BLaER1 (cell line): Measurements from ENCODE around the gene COL6A1.

ENCODE experiments used
- H3K27ac ChIP-seq: shearing (Covaris generic); formaldehyde crosslinking; 2 replicates; pipeline ENCODE4 v1.8.1; 2022
- H3K27me3 ChIP-seq: shearing (Covaris generic); formaldehyde crosslinking; 2 replicates; pipeline ENCODE4 v1.8.1; 2022
- H3K36me3 ChIP-seq: shearing (Covaris generic); formaldehyde crosslinking; 2 replicates; pipeline ENCODE4 v1.8.1; 2022
- H3K4me1 ChIP-seq: shearing (Covaris generic); formaldehyde crosslinking; 2 replicates; pipeline ENCODE4 v1.8.1; 2022
- H3K4me2 ChIP-seq: shearing (Covaris generic); formaldehyde crosslinking; 2 replicates; pipeline ENCODE4 v1.8.1; 2022
- H3K4me3 ChIP-seq: shearing (Covaris generic); formaldehyde crosslinking; 2 replicates; pipeline ENCODE4 v1.8.1; 2022
- H3K9ac ChIP-seq: shearing (Covaris generic); formaldehyde crosslinking; 2 replicates; pipeline ENCODE4 v1.8.1; 2022
- H3K9me3 ChIP-seq: shearing (Covaris generic); formaldehyde crosslinking; 2 replicates; pipeline ENCODE4 v1.8.1; 2022
- H4K20me1 ChIP-seq: shearing (Covaris generic); formaldehyde crosslinking; 2 replicates; pipeline ENCODE4 v1.8.1; 2022
- Cebpa-rat ChIP-seq: shearing (Covaris generic); IDR thresholded peaks from 2 replicates; pipeline ENCODE4 v1.8.1; 2022

The COL6A1 gene

DNA sequence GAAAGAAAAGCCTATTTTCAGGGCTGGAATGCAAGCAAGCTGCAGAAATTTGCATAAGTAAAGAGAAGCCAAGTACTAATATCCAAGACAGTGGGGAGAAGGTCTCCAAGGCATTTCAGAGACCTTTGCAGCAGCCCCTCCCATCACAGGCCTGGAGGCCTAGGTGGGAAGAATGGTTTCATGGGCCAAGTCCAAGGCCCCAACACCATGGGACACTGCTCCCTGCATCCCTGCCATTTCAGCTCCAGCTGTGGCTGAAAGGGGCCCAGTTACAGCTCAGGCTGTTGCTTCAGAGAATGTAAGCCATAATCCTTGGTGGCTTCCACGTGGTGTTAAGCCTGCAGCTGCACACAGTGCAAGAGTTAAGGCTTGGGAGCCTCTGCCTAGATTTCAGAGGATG is 16.9 kb upstream of the COL6A1 start:
- Histone ChIP-seq H3K9ac (no peak overlapping the region), H3K4me2 (peak overlapping the region; percentile 80; the same call in 1 of the 2 replicates), H4K20me1 (no peaks in the 10 kb centered on the region), H3K27me3 (no peaks in the 10 kb centered on the region), H3K36me3 (peaks cover 14% of the 10 kb centered on the region; the same call in 1 of the 2 replicates), H3K4me1 (peaks cover 47% of the 10 kb centered on the region), H3K27ac (peak overlapping the region; percentile 77), H3K4me3 (peak overlapping the region; percentile 41; the same call in 1 of the 2 replicates), H3K9me3 (peaks cover 50% of the 10 kb centered on the region)
- TF ChIP-seq Cebpa-rat, result no peak

DNA sequence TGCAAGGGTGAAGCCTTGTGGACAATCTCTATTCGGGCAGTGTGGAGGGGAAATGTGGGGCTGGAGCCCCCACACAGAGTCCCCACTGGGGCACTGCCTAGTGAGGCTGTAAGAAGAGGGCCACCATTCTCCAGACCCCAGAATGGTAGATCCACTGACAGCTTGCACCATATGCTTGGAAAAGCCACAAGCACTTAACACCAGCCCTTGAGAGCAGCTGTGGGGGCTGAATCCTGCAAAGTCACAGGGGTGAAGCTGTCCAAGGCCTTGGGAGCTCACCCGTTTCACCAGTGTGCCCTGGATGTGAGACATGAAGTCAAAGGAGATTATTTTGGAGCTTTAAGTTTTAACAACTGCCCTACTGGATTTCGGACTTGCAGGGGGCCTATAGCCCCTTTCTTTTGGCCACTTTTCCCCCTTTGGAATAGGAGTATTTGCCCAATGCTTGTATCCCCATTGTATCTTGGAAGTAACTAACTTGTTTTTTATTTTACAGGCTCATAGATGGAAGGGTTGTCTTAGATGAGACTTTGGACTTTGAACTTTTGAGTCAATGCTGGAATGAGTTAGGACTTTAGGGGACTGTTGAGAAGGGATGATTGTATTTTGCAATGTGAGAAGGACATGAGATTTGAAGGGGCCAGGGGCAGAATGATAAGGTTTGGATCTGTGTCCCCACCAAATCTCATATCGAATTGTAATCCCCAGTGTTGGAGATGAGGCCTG is 16.3 kb upstream of the COL6A1 start:
- Histone ChIP-seq H3K27ac (no peak overlapping the region), H3K4me3 (peak overlapping the region; percentile 41; the same call in 1 of the 2 replicates), H3K36me3 (peaks cover 14% of the 10 kb centered on the region; the same call in 1 of the 2 replicates), H3K9ac (no peak overlapping the region), H3K27me3 (no peaks in the 10 kb centered on the region), H3K4me2 (no peak overlapping the region), H4K20me1 (no peaks in the 10 kb centered on the region), H3K4me1 (peaks cover 44% of the 10 kb centered on the region), H3K9me3 (peaks cover 44% of the 10 kb centered on the region)
- TF ChIP-seq Cebpa-rat, result no peak

DNA sequence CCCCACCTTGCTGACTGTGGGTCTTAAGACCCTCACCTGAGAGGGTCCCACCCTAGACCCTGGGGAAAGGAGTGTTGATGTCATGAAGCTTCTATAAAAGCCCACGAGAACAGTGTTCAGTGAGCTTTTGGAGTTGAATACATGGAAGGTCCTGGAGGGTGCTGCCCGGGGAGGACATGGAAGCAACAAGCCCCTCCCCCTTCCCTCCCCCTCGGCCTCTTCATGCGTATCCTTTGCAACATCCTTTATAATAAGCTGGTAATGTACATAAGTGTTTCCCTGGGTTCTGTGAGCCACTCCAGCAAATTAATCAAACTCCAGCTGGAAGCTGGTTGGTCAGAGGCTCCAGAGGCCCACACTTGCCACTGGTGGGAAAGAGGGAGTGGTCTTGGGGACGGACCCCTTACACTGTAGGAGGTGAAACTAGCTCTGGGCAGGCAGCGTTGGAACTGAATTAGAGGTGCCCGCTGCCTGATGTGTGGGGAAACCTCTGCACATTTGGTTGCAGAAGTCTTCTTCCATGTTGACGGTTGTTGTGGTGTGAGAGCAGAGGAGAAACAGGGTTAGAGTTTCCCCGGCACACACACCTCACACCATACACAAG is 14.7 kb upstream of the COL6A1 start:
- Histone ChIP-seq H3K36me3 (peaks cover 8% of the 10 kb centered on the region; the same call in 1 of the 2 replicates), H3K4me2 (peak overlapping the region; percentile 26; the same call in 1 of the 2 replicates), H3K4me1 (peaks cover 54% of the 10 kb centered on the region), H3K9me3 (peaks cover 27% of the 10 kb centered on the region), H4K20me1 (no peaks in the 10 kb centered on the region), H3K4me3 (no peak overlapping the region), H3K9ac (no peak overlapping the region), H3K27ac (no peak overlapping the region), H3K27me3 (peaks cover 11% of the 10 kb centered on the region)
- TF ChIP-seq Cebpa-rat, result no peak

DNA sequence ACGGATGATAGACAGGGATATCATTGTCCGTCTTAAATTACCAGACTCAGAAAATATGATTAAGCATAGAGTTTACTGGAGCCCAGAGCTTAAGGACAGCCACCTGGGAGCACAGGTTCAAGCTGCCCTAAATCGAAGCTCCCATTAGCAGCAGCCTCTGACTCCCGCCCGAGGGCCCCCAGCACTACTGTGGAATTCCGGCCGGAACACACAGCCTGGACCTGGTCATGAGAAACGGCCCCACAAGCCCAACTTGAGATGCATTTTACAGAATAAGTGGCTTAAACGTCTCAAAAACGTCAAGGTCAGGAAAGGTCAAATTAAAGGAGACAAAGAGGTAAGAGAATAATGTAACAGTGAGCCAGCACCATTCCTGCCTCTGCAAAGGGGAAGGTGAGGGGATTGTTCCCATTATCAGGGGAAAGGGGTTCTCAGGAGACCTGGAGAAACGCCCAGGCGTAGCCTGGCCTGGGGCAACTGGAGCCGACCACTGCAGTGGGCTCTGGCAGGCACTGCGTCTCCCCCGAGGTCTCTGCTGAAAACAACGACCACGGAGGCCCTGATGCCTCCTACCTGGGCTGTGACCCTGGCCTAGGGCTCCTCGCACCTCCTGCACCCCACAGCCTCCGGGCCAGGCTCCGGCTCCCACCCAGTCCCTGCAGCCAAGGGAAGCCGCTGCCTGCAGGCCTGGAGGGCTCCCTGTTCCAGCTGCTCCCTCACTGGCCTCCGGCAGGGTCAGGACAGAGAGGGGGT is 11.5 kb upstream of the COL6A1 start:
- TF ChIP-seq Cebpa-rat, result no peak

DNA sequence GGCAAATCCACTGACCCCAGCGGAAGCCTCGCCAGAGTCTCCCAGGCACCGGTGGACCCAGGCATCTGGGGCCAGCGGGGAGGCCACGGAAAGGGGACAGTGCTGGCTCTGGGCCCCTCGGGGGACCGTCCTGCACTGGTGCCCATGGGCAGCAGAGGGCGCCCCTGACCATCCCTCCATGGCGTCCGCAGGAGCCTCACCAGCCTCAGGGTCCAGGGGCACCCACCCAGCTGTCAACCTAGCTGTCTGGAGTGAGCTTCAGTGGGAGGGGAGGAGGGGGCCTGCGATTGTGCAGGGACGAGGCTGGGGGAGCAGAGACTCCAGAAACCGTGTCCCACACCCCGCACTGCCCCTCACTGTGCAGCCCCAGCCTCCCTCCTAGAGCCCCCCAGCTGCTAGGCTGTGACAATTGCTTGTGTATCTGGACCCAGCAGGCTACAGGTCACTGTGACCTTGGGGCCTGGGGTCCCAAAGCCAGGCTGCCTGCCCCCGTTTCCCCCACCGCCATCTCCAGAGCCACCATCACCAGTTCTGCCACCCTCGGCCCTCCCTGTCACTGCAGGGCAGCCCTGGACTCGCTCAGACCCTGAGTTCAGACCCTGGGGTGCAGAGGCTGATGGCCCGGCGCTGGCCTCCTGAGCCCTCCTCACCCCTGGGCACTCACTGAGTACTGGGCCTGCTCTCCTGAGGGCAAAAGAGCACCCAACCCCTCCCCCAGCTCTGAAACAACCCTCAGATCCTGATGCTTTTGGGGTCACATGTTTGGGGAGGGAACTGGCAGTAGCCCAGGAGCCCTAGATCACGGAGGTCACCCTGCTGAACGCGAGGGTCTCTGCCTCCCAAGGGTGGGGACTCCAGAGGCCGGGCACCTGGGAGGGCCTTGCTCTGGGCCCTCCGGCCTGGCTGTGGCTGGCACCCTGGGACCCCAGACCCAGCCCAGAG is 10.6 kb upstream of the COL6A1 start:
- Histone ChIP-seq H4K20me1 (peaks cover 11% of the 10 kb centered on the region; the same call in 1 of the 2 replicates), H3K27me3 (peaks cover 51% of the 10 kb centered on the region), H3K4me3 (no peak overlapping the region), H3K9ac (no peak overlapping the region), H3K9me3 (peaks cover under 1% of the 10 kb centered on the region), H3K4me1 (peaks cover 57% of the 10 kb centered on the region), H3K36me3 (no peaks in the 10 kb centered on the region), H3K27ac (no peak overlapping the region), H3K4me2 (peak overlapping the region; percentile 16; the same call in 1 of the 2 replicates)
- TF ChIP-seq Cebpa-rat, result no peak

More for the DNA sequence above, 11.5 kb upstream of the COL6A1 start:
- peaks cover 5% of the 10 kb centered on the region; the same call in 1 of the 2 replicates for H3K36me3 ChIP-seq
- no peak overlapping the region for H3K4me3 ChIP-seq
- H3K9ac ChIP-seq, result no peak overlapping the region
- peaks cover 9% of the 10 kb centered on the region for H3K9me3 ChIP-seq
- peak overlapping the region; percentile 16; the same call in 1 of the 2 replicates for H3K4me2 ChIP-seq
- H3K27ac ChIP-seq, result no peak overlapping the region
- peaks cover 8% of the 10 kb centered on the region; the same call in 1 of the 2 replicates for H4K20me1 ChIP-seq
- H3K4me1 ChIP-seq, result peaks cover 54% of the 10 kb centered on the region
- peaks cover 43% of the 10 kb centered on the region for H3K27me3 ChIP-seq

DNA sequence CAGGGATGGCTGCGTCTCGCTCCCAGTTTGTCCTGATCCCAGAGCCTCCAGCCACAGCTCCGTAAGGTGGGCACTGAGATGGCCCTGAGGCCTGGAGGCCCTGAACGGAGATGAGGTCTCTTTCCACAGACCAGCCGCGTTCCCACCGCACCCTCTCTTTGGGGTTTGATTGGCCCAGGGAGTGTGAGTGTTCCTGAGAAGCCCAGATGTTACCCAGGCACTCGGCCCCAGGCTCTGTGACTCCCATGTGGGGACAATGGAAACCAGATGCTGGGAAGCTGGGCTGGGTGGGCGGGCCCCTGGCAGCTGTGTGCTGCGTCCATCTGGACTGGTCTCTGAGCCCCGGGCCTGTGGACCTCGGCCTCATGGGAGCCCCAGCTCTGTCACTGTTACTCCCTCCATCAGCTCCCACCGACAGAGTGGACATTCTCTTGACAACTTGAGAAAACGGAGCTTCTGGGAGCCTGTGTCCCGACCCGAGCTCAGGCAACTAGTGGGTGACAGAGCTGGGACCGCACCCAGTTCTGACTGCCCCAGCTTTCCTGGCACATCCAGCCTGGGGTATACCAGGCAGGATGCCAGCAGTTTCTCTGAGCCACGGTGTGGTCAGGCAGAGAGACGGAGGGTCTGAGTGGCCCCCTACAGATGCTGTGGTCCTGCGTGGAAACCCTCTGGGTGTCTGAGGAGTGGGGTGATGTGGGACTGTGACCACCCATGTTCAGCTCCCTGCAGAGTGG is 9.8 kb upstream of the COL6A1 start:
- Histone ChIP-seq H3K27ac (no peak overlapping the region), H3K4me1 (peaks cover 54% of the 10 kb centered on the region), H3K27me3 (peaks cover 60% of the 10 kb centered on the region), H3K36me3 (no peaks in the 10 kb centered on the region), H3K9me3 (no peaks in the 10 kb centered on the region), H3K4me3 (no peak overlapping the region), H4K20me1 (peaks cover 11% of the 10 kb centered on the region; the same call in 1 of the 2 replicates), H3K9ac (no peak overlapping the region), H3K4me2 (peak overlapping the region; percentile 97; the same call in 1 of the 2 replicates)
- no peak for TF ChIP-seq Cebpa-rat

DNA sequence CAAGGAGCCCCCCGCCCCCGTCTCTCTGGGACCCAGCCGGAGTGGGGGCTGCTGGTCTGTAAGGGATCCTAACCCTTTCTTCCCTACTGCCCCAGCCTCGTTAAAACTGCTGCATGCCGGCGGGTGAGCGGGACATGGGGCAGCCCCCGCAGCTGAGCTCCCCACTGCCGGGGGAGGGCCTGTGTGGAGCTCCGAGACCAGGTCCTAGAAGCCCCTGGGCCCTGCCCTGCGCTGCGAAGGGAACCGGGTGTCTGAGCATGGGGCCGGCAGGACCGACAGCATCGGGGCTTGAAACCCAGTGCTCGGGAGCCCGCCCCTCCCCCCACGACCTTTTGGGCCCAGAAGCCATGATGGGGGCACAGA is 9.2 kb upstream of the COL6A1 start:
- peaks cover 11% of the 10 kb centered on the region; the same call in 1 of the 2 replicates for H4K20me1 ChIP-seq
- H3K4me1 ChIP-seq, result peaks cover 49% of the 10 kb centered on the region
- peak overlapping the region; percentile 66 for H3K4me3 ChIP-seq
- no peaks in the 10 kb centered on the region for H3K36me3 ChIP-seq
- no peaks in the 10 kb centered on the region for H3K9me3 ChIP-seq
- H3K27me3 ChIP-seq, result peaks cover 64% of the 10 kb centered on the region
- TF ChIP-seq Cebpa-rat, result no peak
- H3K27ac ChIP-seq, result no peak overlapping the region
- H3K9ac ChIP-seq, result no peak overlapping the region
- H3K4me2 ChIP-seq, result peak overlapping the region; percentile 97

DNA sequence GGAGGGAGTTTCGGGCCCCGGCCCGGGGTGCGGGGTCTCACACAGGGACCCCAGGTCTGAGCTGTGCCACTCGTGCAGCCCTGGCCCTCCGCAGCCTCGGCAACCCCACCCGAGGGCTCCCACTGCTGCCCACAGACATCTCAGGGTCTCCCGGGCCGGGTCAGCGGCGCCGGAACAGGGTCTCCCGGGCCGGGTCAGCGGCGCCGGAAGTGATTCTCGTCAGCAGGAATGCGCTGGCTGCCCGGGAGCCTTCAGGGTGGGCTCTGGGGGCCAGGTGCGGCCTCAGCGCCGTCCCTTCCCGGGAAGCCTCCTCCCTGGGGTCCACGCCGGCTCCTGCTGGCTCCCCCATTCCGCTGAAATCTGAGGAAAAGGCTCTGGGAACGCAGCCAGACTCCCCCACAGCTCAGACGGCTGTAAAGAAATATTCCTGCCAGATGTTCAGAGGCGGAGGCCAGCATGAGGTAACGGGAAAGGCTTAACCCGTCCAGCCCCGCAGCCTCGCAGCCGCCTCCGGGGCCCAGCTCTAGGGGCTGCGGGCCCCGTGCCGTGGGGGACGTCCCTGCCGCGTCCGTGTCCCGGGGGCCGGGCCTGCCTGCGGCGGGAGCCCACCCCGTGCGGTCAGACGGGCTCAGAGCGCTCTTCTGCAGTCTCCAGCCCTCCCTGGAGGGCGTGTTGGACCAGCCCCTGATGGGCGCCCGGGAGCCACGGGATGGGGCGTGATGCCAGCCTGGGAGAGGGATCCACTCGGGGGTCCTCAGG is 8.7 kb upstream of the COL6A1 start:
- TF ChIP-seq Cebpa-rat, result no peak
- Histone ChIP-seq H4K20me1 (peaks cover 11% of the 10 kb centered on the region; the same call in 1 of the 2 replicates), H3K4me2 (peak overlapping the region; percentile 97), H3K4me3 (peak overlapping the region; percentile 66), H3K9ac (peak overlapping the region; percentile 67), H3K4me1 (peaks cover 49% of the 10 kb centered on the region), H3K9me3 (no peaks in the 10 kb centered on the region), H3K27ac (peak overlapping the region; percentile 34; the same call in 1 of the 2 replicates), H3K27me3 (peaks cover 66% of the 10 kb centered on the region), H3K36me3 (no peaks in the 10 kb centered on the region)
